Endothelial cell of umbilical vein (primary cell): ENCODE data around the gene RARRES2. TPM values are rescaled to one million over a fixed set of nuclear protein-coding genes. Genes with fewer than 3 reads are reported as not detected.

ENCODE experiments used
- BruUV-seq: library from RNA; stranded (reverse); fragments of 400-500 nt; replicated peaks from 2 replicates; lab custom pipeline; 2021; lab: Mats Ljungman, UMichigan
- CTCF ChIA-PET: fragments of 300-600, 350-600 bp; sonication (Branson Sonifier 250); formaldehyde crosslinking; loops from one replicate; lab custom pipeline; 2021; ENCODE audit warnings: antibody characterized with exemption, inconsistent platforms; lab: Charles Lee
- POLR2A ChIA-PET: fragments of 300-600, 350-600 bp; sonication (Branson Sonifier 250); formaldehyde crosslinking; loops from one replicate; lab custom pipeline; 2021; ENCODE audit warnings: antibody characterized with exemption, inconsistent platforms; lab: Charles Lee
- DNase-seq: peaks from one replicate; pipeline ENCODE4 v3.0.0-alpha.2; 2011; ENCODE audit warnings: low read depth, low spot score
- FAIRE-seq: peaks from 2 replicates; lab custom pipeline; 2011; peaks lifted over from hg19 to GRCh38; lab: Jason Lieb, UNC
- H2AFZ ChIP-seq: 2 replicates; pipeline ENCODE4 v1.6.0; 2012; ENCODE audit warnings: low read depth, low read length, control low read depth, inconsistent platforms
- H3K27ac ChIP-seq: 2 replicates; pipeline ENCODE4 v1.5.1; 2011; ENCODE audit warnings: low read depth, mild to moderate bottlenecking, control low read depth, low read length, moderate library complexity; ENCODE audit not compliant: insufficient read depth
- H3K27me3 ChIP-seq, 2 experiments: 2 replicates each; pipeline versions ENCODE4 v1.6.0 to v1.6.1; 2011; ENCODE audit warnings: low read length in 2 of 2, mixed read lengths in 1 of 2; ENCODE audit not compliant: control insufficient read depth in 2 of 2, insufficient read depth in 2 of 2
- H3K36me3 ChIP-seq, 2 experiments: 2 replicates in 1 of 2; 3 replicates in 1 of 2; pipeline ENCODE4 v1.5.1; 2011; ENCODE audit warnings: low read length in 2 of 2, mild to moderate bottlenecking in 1 of 2, moderate library complexity in 1 of 2; ENCODE audit not compliant: control insufficient read depth in 2 of 2, insufficient read depth in 2 of 2; ENCODE audit errors: extremely low read depth in 1 of 2
- H3K4me1 ChIP-seq: 3 replicates; pipeline ENCODE4 v1.5.1; 2011; ENCODE audit warnings: mild to moderate bottlenecking, low read length; ENCODE audit not compliant: control insufficient read depth, insufficient read depth; ENCODE audit errors: extremely low read depth
- H3K4me2 ChIP-seq: 2 replicates; pipeline ENCODE4 v1.6.1; 2011; ENCODE audit warnings: low read length, control low read depth, mixed read lengths; ENCODE audit not compliant: insufficient read depth
- H3K4me3 ChIP-seq, 3 experiments: fragments of 200-600 bp in 1 of 3; sonication (generic), shearing (Covaris generic) in 1 of 3; replicated peaks in 1 of 3; 2 replicates each; pipeline ENCODE4 v1.5.1; 2011 to 2016; ENCODE audit warnings: control low read depth in 3 of 3, low read length in 3 of 3, mild to moderate bottlenecking in 2 of 3, inconsistent platforms in 1 of 3, low read depth in 1 of 3, moderate library complexity in 1 of 3; ENCODE audit not compliant: insufficient read depth in 1 of 3
- H3K79me2 ChIP-seq: 2 replicates; pipeline ENCODE4 v1.6.0; 2012; ENCODE audit warnings: low read length, inconsistent platforms; ENCODE audit not compliant: control insufficient read depth, insufficient read depth
- H3K9ac ChIP-seq: replicated peaks from 2 replicates; pipeline ENCODE3; 2011; ENCODE audit warnings: low read length, control low read depth; ENCODE audit not compliant: insufficient read depth; ENCODE audit errors: extremely low read depth
- H3K9me1 ChIP-seq: replicated peaks from 3 replicates; pipeline ENCODE4 v1.6.0; 2011; ENCODE audit warnings: mild to moderate bottlenecking, low read length; ENCODE audit not compliant: control insufficient read depth, insufficient read depth; ENCODE audit errors: extremely low read depth
- H3K9me3 ChIP-seq: replicated peaks from 2 replicates; pipeline ENCODE4 v1.5.1; 2012; ENCODE audit warnings: low read length, inconsistent platforms; ENCODE audit not compliant: control insufficient read depth, insufficient read depth
- H4K20me1 ChIP-seq: replicated peaks from 2 replicates; pipeline ENCODE3; 2011; ENCODE audit warnings: mild to moderate bottlenecking, low read length; ENCODE audit not compliant: control insufficient read depth, insufficient read depth; ENCODE audit errors: extremely low read depth
- CTCF ChIP-seq, 2 donors: IDR thresholded peaks; 1 replicate in 1 of 2; 2 replicates in 1 of 2; pipeline ENCODE4 v1.5.1; 2011; ENCODE audit warnings: low read length in 2 of 2, mild to moderate bottlenecking in 2 of 2, moderate library complexity in 2 of 2, control low read depth in 1 of 2, inconsistent platforms in 1 of 2, low read depth in 1 of 2; ENCODE audit not compliant: insufficient read depth in 1 of 2; ENCODE audit errors: extremely low read depth in 1 of 2
- EZH2 ChIP-seq: IDR thresholded peaks from 2 replicates; pipeline ENCODE4 v1.6.1; 2012; ENCODE audit warnings: borderline replicate concordance, low read depth, mild to moderate bottlenecking, moderate library complexity, low read length, inconsistent platforms; ENCODE audit not compliant: severe bottlenecking
- FOS ChIP-seq: IDR thresholded peaks from 2 replicates; pipeline ENCODE4 v1.6.1; 2011; ENCODE audit warnings: mild to moderate bottlenecking, low read length, moderate library complexity, borderline replicate concordance; ENCODE audit not compliant: insufficient read depth
- GATA2 ChIP-seq: IDR thresholded peaks from 2 replicates; pipeline ENCODE4 v1.7.0; 2011; ENCODE audit warnings: low read depth, mild to moderate bottlenecking, moderate library complexity, mixed read lengths, low read length; ENCODE audit not compliant: insufficient read length, insufficient read depth
- JUN ChIP-seq: IDR thresholded peaks from 2 replicates; pipeline ENCODE4 v1.6.1; 2011; ENCODE audit warnings: borderline replicate concordance, low read depth; ENCODE audit not compliant: insufficient read length, insufficient read depth
- MAX ChIP-seq: IDR thresholded peaks from 2 replicates; pipeline ENCODE4 v1.6.1; 2011; ENCODE audit not compliant: insufficient read depth, insufficient read length
- MYC ChIP-seq: IDR thresholded peaks from one replicate; pipeline ENCODE4 v1.6.1; 2011; ENCODE audit warnings: mild to moderate bottlenecking, low read depth, low read length
- POLR2A ChIP-seq: IDR thresholded peaks from 2 replicates; pipeline ENCODE4 v1.6.1; 2012; ENCODE audit warnings: low read depth, mild to moderate bottlenecking, control low read depth, low read length
- POLR2AphosphoS5 ChIP-seq: IDR thresholded peaks from 2 replicates; pipeline ENCODE4 v1.6.1; 2012; ENCODE audit warnings: low read depth, mild to moderate bottlenecking, control low read depth, low read length, moderate library complexity; ENCODE audit not compliant: insufficient read depth
- dilution Hi-C: fragments of 300-500 bp; cut with MboI; formaldehyde crosslinking; loops from one replicate; pipeline ENCODE4 v1.15.0; 2019; ENCODE audit warnings: low sequenced_read_pairs; ENCODE audit not compliant: extremely low pct_ligation_motif_present
- intact Hi-C: fragments of 100-400 bp; cut with micrococcal nuclease; formaldehyde crosslinking; loops from one replicate; pipeline ENCODE4 v1.10.0; 2022
- polyA plus RNA-seq, 4 experiments: library from polyadenylated mRNA; depleted of rRNA in 3 of 4; stranded (reverse) in 3 of 4; unstranded in 1 of 4; fragments of >200 nt; gene quantifications; 2 replicates each; pipeline versions ENCODE4 v1.2.1 to v1.2.3, GENCODE V29; 2011 to 2012; ENCODE audit warnings: missing spikeins in 1 of 4
- total RNA-seq: library from RNA; stranded (reverse); gene quantifications from 2 replicates; pipeline ENCODE4 v1.2.3, GENCODE V29; 2021

Gene RARRES2
- total and polyA plus RNA-seq, 2 donors (not counting 3 experiments of a cell fraction or from before 2014, with no cell fraction given), result not detected

GRCh38 chr7:150340875-150341262 is 560 bp downstream of the RARRES2 start:
- intact Hi-C loops (no loop called here), dilution Hi-C loops (no loop called here)
- no peak overlapping the region for H3K4me3 ChIP-seq
- CTCF ChIA-PET, result no interaction called here
- H3K79me2 ChIP-seq, result no peaks in the 10 kb centered on the region
- DNase-seq (no peak), FAIRE-seq (no peak)
- no peak overlapping the region for H2AFZ ChIP-seq
- H3K4me1 ChIP-seq, result no peaks in the 10 kb centered on the region
- no TSS peak for BruUV-seq
- H3K9ac ChIP-seq, result no peak overlapping the region
- H3K27me3 ChIP-seq, result peaks cover 28 to 35% of the 10 kb centered on the region in 2 experiments
- H4K20me1 ChIP-seq, result no peaks in the 10 kb centered on the region
- no peaks in the 10 kb centered on the region for H3K36me3 ChIP-seq
- POLR2A ChIA-PET, result no interaction called here
- no peak overlapping the region for H3K4me2 ChIP-seq
- TF ChIP-seq FOS (no peak), GATA2 (no peak), MYC (no peak), EZH2 (no peak), CTCF (IDR thresholded peaks at IDR 0.05; ENCODE audit: extremely low read depth in 1 of 2, insufficient read depth in 1 of 2, low read depth in 1 of 2, low read length in 2 of 2) (no peak), JUN (no peak), POLR2AphosphoS5 (no peak), POLR2A (no peak), MAX (no peak)
- no peak overlapping the region for H3K27ac ChIP-seq
- H3K9me1 ChIP-seq, result no peaks in the 10 kb centered on the region
- H3K9me3 ChIP-seq, result no peaks in the 10 kb centered on the region
